GM12878 (cell line): ENCODE measurements around the gene PLEK2. TPM values are rescaled to one million over a fixed set of nuclear protein-coding genes. Genes with fewer than 3 reads are reported as not detected.
A peak's percentile ranks its signal among the peaks of the same experiment; 100 is the strongest.

Experiments
- ATAC-seq: fragments of 200-7000 bp; cut with Tn5 transposase; 3 replicates; pipeline ENCODE4 v1.9.1; 2020; ENCODE audit warnings: mild to moderate bottlenecking, moderate library complexity
- BruUV-seq: library from RNA; stranded (reverse); fragments of 400-500 nt; replicated peaks from 2 replicates; lab custom pipeline; 2021; lab: Mats Ljungman, UMichigan
- CTCF ChIA-PET: fragments of 300-600 bp; sonication (Branson Sonifier 250); formaldehyde crosslinking; extraction: SDS; loops from one replicate; lab custom pipeline; 2021; ENCODE audit warnings: inconsistent platforms; lab: Yijun Ruan, JAX
- POLR2A ChIA-PET: fragments of 350-600 bp; formaldehyde crosslinking; extraction: SDS; loops from one replicate; lab custom pipeline; 2021; ENCODE audit warnings: inconsistent platforms; lab: Charles Lee
- RAD21 ChIA-PET: fragments of 300-600 bp; sonication (Branson Sonifier 250); formaldehyde crosslinking; loops from one replicate; lab custom pipeline; 2023; ENCODE audit warnings: antibody characterized with exemption; ENCODE audit not compliant: unreplicated experiment; lab: Charles Lee
- SMC1A ChIA-PET: fragments of 300-600 bp; sonication (Branson Sonifier 250); formaldehyde crosslinking; loops from one replicate; lab custom pipeline; 2023; ENCODE audit not compliant: unreplicated experiment, uncharacterized antibody; lab: Charles Lee
- DNase-seq: peaks from one replicate; pipeline ENCODE4 v3.0.0-alpha.2; 2011; ENCODE audit warnings: low read depth, low spot score
- FAIRE-seq: peaks from 3 replicates; lab custom pipeline; 2011; peaks lifted over from hg19 to GRCh38; lab: Jason Lieb, UNC
- H2AFZ ChIP-seq: 2 replicates; pipeline ENCODE4 v1.6.0; 2011; ENCODE audit warnings: low read depth, low read length, control low read depth; ENCODE audit not compliant: control insufficient read depth
- H3K27ac ChIP-seq: 2 replicates; pipeline ENCODE4 v1.5.1; 2011; ENCODE audit warnings: control low read depth; ENCODE audit not compliant: control insufficient read depth, insufficient read depth
- H3K27me3 ChIP-seq, 2 experiments: replicated peaks in 1 of 2; 2 replicates each; pipeline versions ENCODE4 v1.6.0 to v1.6.1; 2011; ENCODE audit warnings: low read length in 1 of 2; ENCODE audit not compliant: control insufficient read depth in 2 of 2, insufficient read depth in 2 of 2
- H3K36me3 ChIP-seq, 2 experiments: 2 replicates each; pipeline ENCODE4 v1.5.1; 2011; ENCODE audit warnings: low read length in 1 of 2; ENCODE audit not compliant: control insufficient read depth in 2 of 2, insufficient read depth in 2 of 2
- H3K4me1 ChIP-seq: 2 replicates; pipeline ENCODE4 v1.6.1; 2011; ENCODE audit warnings: mild to moderate bottlenecking, low read length, moderate library complexity, mixed read lengths; ENCODE audit not compliant: control insufficient read depth, insufficient read depth
- H3K4me2 ChIP-seq: 2 replicates; pipeline ENCODE4 v1.6.0; 2011; ENCODE audit warnings: control low read depth; ENCODE audit not compliant: control insufficient read depth, insufficient read depth
- H3K4me3 ChIP-seq: fragments of 200-600 bp; sonication (generic); 2 replicates; pipeline ENCODE4 v1.5.1; 2016
- H3K79me2 ChIP-seq: 2 replicates; pipeline ENCODE4 v1.6.0; 2011; ENCODE audit warnings: low read length; ENCODE audit not compliant: control insufficient read depth, insufficient read depth
- H3K9ac ChIP-seq: 2 replicates; pipeline ENCODE4 v1.8.0; 2011; ENCODE audit warnings: low read length, control low read depth, mixed read lengths; ENCODE audit not compliant: control insufficient read depth, insufficient read depth
- H3K9me3 ChIP-seq: replicated peaks from 3 replicates; pipeline ENCODE4 v1.5.1; 2011; ENCODE audit warnings: mild to moderate bottlenecking, low read length; ENCODE audit not compliant: control insufficient read depth, insufficient read depth
- H4K20me1 ChIP-seq: 2 replicates; pipeline ENCODE4 v1.6.0; 2011; ENCODE audit not compliant: control insufficient read depth, insufficient read depth
- ATF2 ChIP-seq: IDR thresholded peaks from 2 replicates; pipeline ENCODE4 v1.6.1; 2012; ENCODE audit warnings: low read length, inconsistent platforms
- BMI1 ChIP-seq: fragments of 450-650 bp; IDR thresholded peaks from 2 replicates; pipeline ENCODE4 v1.6.1; 2016; ENCODE audit warnings: mild to moderate bottlenecking, moderate library complexity, borderline replicate concordance
- IRF3 ChIP-seq: fragments of 450-650 bp; IDR thresholded peaks from 2 replicates; pipeline ENCODE4 v1.6.1; 2014; ENCODE audit warnings: mild to moderate bottlenecking
- MEF2B ChIP-seq: fragments of 450-650 bp; IDR thresholded peaks from 2 replicates; pipeline ENCODE4 v1.6.1; 2018; ENCODE audit warnings: mild to moderate bottlenecking, moderate library complexity; ENCODE audit not compliant: partially characterized antibody, poor library complexity, severe bottlenecking
- POU2F2 ChIP-seq: IDR thresholded peaks from 3 replicates; pipeline ENCODE4 v1.6.1; 2011; ENCODE audit warnings: low read depth, mild to moderate bottlenecking, low read length, borderline replicate concordance
- RFX5 ChIP-seq: IDR thresholded peaks from 2 replicates; pipeline ENCODE4 v1.6.1; 2011; ENCODE audit warnings: low read depth, low read length, improper control_type of control experiment
- SREBF2 ChIP-seq: IDR thresholded peaks from 2 replicates; pipeline ENCODE4 v1.6.1; 2012; ENCODE audit warnings: mild to moderate bottlenecking, low read length
- WGBS: methylation state at CpG from one replicate; pipeline ENCODE4 v1.1.6; 2016; ENCODE audit warnings: low lambda C conversion rate; ENCODE audit not compliant: insufficient replicate concordance, insufficient coverage; ENCODE audit errors: missing lambda C conversion rate; 5-methylcytosine and 5-hydroxymethylcytosine counted together
- in situ Hi-C: fragments of 300-500 bp; cut with MboI; formaldehyde crosslinking; loops from 9 replicates; pipeline ENCODE4 v1.14.3; 2018; ENCODE audit warnings: mixed read lengths
- intact Hi-C: fragments of 100-400 bp; cut with micrococcal nuclease; formaldehyde crosslinking; loops from one replicate; pipeline ENCODE4 v1.14.2; 2022; ENCODE audit not compliant: unreplicated experiment
- polyA plus RNA-seq, 11 experiments: library from polyadenylated mRNA; depleted of rRNA in 4 of 11; unstranded in 6 of 11; stranded (reverse) in 5 of 11; fragments of >200 nt; fragmentation: Nextera tagmentation in 4 of 11; fragmentation: Illumina TruSeq in 1 of 11; extraction: Ambion mirVana in 4 of 11; extraction: Trizol in 1 of 11; gene quantifications; 1 replicate in 1 of 11; 2 replicates in 10 of 11; pipeline versions ENCODE4 v1.2.1 to v1.2.3, GENCODE V29; 2011 to 2016; ENCODE audit warnings: inconsistent platforms in 2 of 11, missing spikeins in 2 of 11, low read depth in 1 of 11
- total RNA-seq, 4 experiments: library from RNA; depleted of rRNA in 3 of 4; stranded (reverse); fragments of >200 nt in 3 of 4; fragmentation: Illumina TruSeq in 1 of 4; extraction: Trizol in 1 of 4; gene quantifications; 2 replicates each; pipeline versions ENCODE4 v1.2.1 to v1.2.3, GENCODE V29; 2013 to 2021

PLEK2 gene
- total and polyA plus RNA-seq, 10 of the 15 experiments (the other 5 are each of a cell fraction or from before 2014, with no cell fraction given) = 0.08 to 0.20 TPM; not detected in 8

GRCh38 chr14:67442139-67442906 lies 30.4 kb upstream of the PLEK2 start:
- ATAC-seq = no peak
- no TSS peak for BruUV-seq
- TF ChIP-seq RFX5 (no peak), BMI1 (no peak), SREBF2 (no peak), MEF2B (peak; percentile 36), IRF3 (no peak), ATF2 (no peak), POU2F2 (no peak)
- no peak overlapping the region for H3K4me2 ChIP-seq
- no peak overlapping the region for H3K4me3 ChIP-seq
- no peaks in the 10 kb centered on the region for H3K36me3 ChIP-seq
- peak; percentile 35 for FAIRE-seq
- H2AFZ ChIP-seq = no peak overlapping the region
- intact Hi-C loops = no loop called here
- H3K79me2 ChIP-seq = no peaks in the 10 kb centered on the region
- in situ Hi-C loops = no loop called here
- H3K9ac ChIP-seq = no peak overlapping the region
- CTCF ChIA-PET = interaction anchor here (0.5 to 2.0 kb wide), 3 partner anchors 33 to 157 kb away, joined by 3 to 10 read pairs (median 4); no protein-coding TSS in a partner anchor
- no peaks in the 10 kb centered on the region for H4K20me1 ChIP-seq
- no peaks in the 10 kb centered on the region; a peak in 2 of 4 replicates for H3K27me3 ChIP-seq
- 8% methylated on average over 8 of the region's 8 CpGs for WGBS
- POLR2A ChIA-PET = no interaction called here
- no peak overlapping the region for H3K27ac ChIP-seq
- SMC1A ChIA-PET = no interaction called here
- no peak for DNase-seq
- no peaks in the 10 kb centered on the region for H3K4me1 ChIP-seq
- H3K9me3 ChIP-seq = no peaks in the 10 kb centered on the region
- RAD21 ChIA-PET = interaction anchor here (0.7 kb wide), 2 partner anchors 15 to 84 kb away, joined by 3 read pairs; no protein-coding TSS in a partner anchor
